Body of pancreas (tissue), 4 donors: ENCODE data around the gene TMED5. TPM values are rescaled to one million over a fixed set of nuclear protein-coding genes. Genes with fewer than 3 reads are reported as not detected.

Experiments used
- ATAC-seq: fragments of 150-250 bp; one replicate; pipeline ENCODE4 v1.9.1; 2016
- DNase-seq, 4 donors: peaks; one replicate each; pipeline ENCODE4 v3.0.0-alpha.2; 2019
- H3K27ac ChIP-seq, 4 donors: fragments of 200-600 bp; sonication (generic); 1 replicate in 3 of 4; 2 replicates in 1 of 4; pipeline versions ENCODE4 v1.5.1 to v1.6.1; 2016 to 2019; ENCODE audit warnings: mild to moderate bottlenecking in 1 of 4, mixed read lengths in 1 of 4, moderate library complexity in 1 of 4
- H3K27me3 ChIP-seq, 2 donors: fragments of 200-600 bp; sonication (generic); one replicate each; pipeline ENCODE4 v1.6.0; 2016; ENCODE audit warnings: mild to moderate bottlenecking in 1 of 2
- H3K36me3 ChIP-seq, 2 donors: fragments of 200-600 bp; sonication (generic); replicated peaks in 1 of 2; 2 replicates each; pipeline ENCODE4 v1.5.1; 2016; ENCODE audit warnings: low read depth in 2 of 2; ENCODE audit not compliant: insufficient read depth in 1 of 2
- H3K4me1 ChIP-seq: fragments of 200-600 bp; sonication (generic); one replicate; pipeline ENCODE4 v1.6.0; 2016
- H3K4me3 ChIP-seq, 2 donors: fragments of 200-600 bp; sonication (generic); 1 replicate in 1 of 2; 2 replicates in 1 of 2; pipeline ENCODE4 v1.5.1; 2016 to 2019
- H3K9me3 ChIP-seq, 3 donors: fragments of 200-600 bp; sonication (generic); 1 replicate in 2 of 3; 2 replicates in 1 of 3; pipeline ENCODE4 v1.5.1; 2016
- POLR2A ChIP-seq, 3 donors: fragments of 450-650 bp; IDR thresholded peaks; one replicate each; pipeline ENCODE4 v1.6.1; 2016; ENCODE audit warnings: antibody characterized with exemption in 3 of 3, mild to moderate bottlenecking in 2 of 3
- WGBS, 2 donors: methylation state at CpG; one replicate each; pipeline ENCODE4 v1.1.5; 2017; 5-methylcytosine and 5-hydroxymethylcytosine counted together
- intact Hi-C: fragments of 100-400 bp; cut with DNase I; formaldehyde crosslinking; loops from one replicate; pipeline ENCODE4 v1.15.1; 2023
- total RNA-seq, 2 donors: library from RNA; depleted of rRNA; stranded (reverse); fragments of >200 nt; gene quantifications; one replicate each; pipeline ENCODE4 v1.1.0, GENCODE V29; 2016
- TF ChIP-seq, protein P1 (sequence below), 7 experiments: fragments of 450-650 bp in 4 of 7; fragments of 200-600 bp in 3 of 7; sonication (generic) in 3 of 7; IDR thresholded peaks; one replicate each; pipeline ENCODE4 v1.5.1; 2016 to 2019; ENCODE audit warnings: antibody characterized with exemption in 7 of 7

The TMED5 gene
- total RNA-seq, 2 donors from 2014 or later = 31.1 to 31.3 TPM

GRCh38 chr1:93200086-93200620 is 19.9 kb upstream of the TMED5 start:
- H3K27me3 ChIP-seq = no peaks in the 10 kb centered on the region
- no peaks in the 10 kb centered on the region for H3K9me3 ChIP-seq
- no peaks in the 10 kb centered on the region for H3K4me1 ChIP-seq
- DNase-seq (no peak), ATAC-seq (no peak)
- TF ChIP-seq POLR2A (IDR thresholded peaks at IDR 0.05) = no peak
- TF ChIP-seq, protein P1, sequence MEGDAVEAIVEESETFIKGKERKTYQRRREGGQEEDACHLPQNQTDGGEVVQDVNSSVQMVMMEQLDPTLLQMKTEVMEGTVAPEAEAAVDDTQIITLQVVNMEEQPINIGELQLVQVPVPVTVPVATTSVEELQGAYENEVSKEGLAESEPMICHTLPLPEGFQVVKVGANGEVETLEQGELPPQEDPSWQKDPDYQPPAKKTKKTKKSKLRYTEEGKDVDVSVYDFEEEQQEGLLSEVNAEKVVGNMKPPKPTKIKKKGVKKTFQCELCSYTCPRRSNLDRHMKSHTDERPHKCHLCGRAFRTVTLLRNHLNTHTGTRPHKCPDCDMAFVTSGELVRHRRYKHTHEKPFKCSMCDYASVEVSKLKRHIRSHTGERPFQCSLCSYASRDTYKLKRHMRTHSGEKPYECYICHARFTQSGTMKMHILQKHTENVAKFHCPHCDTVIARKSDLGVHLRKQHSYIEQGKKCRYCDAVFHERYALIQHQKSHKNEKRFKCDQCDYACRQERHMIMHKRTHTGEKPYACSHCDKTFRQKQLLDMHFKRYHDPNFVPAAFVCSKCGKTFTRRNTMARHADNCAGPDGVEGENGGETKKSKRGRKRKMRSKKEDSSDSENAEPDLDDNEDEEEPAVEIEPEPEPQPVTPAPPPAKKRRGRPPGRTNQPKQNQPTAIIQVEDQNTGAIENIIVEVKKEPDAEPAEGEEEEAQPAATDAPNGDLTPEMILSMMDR (IDR thresholded peaks at IDR 0.05) = no peak
- intact Hi-C loops = no loop called here
- H3K27ac ChIP-seq = no peak overlapping the region
- H3K4me3 ChIP-seq = no peak overlapping the region
- WGBS, 2 donors = 94 to 96% methylated on average over 6 of the region's 6 CpGs
- H3K36me3 ChIP-seq = no peaks in the 10 kb centered on the region

DNA sequence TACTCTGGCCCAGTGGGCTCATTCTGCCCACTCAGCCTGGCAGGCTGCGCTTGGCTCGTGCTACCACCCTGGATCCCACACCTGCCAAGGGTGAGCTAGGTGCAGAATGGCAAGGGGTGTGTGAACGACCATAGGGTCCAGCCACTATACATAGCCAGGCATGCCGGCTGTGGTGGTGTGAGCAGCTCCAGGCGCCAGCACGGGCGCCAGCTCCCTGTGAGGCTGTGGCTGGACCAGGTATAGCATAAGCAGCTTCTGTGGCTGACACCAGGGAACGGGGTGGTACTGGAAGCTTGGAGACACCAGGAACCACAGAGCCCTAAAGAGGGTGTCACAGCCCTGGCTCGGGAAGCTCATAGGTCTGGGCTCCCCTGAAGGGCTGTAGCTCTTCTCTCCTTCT is 18.9 kb upstream of the TMED5 start:
- intact Hi-C loops = no loop called here
- no peaks in the 10 kb centered on the region for H3K9me3 ChIP-seq
- no peaks in the 10 kb centered on the region for H3K4me1 ChIP-seq
- H3K27me3 ChIP-seq = no peaks in the 10 kb centered on the region
- H3K27ac ChIP-seq = no peak overlapping the region
- H3K4me3 ChIP-seq = no peak overlapping the region
- TF ChIP-seq POLR2A (IDR thresholded peaks at IDR 0.05) = no peak
- TF ChIP-seq, protein P1 (IDR thresholded peaks at IDR 0.05) = no peak
- no peaks in the 10 kb centered on the region for H3K36me3 ChIP-seq
- no peak for ATAC-seq
- WGBS, 2 donors = 83 to 93% methylated on average over 2 to 9 of the region's 9 CpGs
- no peak for DNase-seq

- Histone ChIP-seq H3K9me3 (no peaks in the 10 kb centered on the region), H3K27me3 (no peaks in the 10 kb centered on the region), H3K4me1 (no peaks in the 10 kb centered on the region), H3K4me3 (no peak overlapping the region), H3K27ac (no peak overlapping the region), H3K36me3 (no peaks in the 10 kb centered on the region)
- DNase-seq = no peak
- no peak for ATAC-seq
- intact Hi-C loops = no loop called here
- TF ChIP-seq, protein P1 (IDR thresholded peaks at IDR 0.05) = no peak
- no peak for TF ChIP-seq POLR2A (IDR thresholded peaks at IDR 0.05)
- 81 to 88% methylated on average over 1 of the region's 1 CpG for WGBS, 2 donors
These were observed 16.4 kb upstream of the TMED5 start for GRCh38 chr1:93196591-93196990.

DNA sequence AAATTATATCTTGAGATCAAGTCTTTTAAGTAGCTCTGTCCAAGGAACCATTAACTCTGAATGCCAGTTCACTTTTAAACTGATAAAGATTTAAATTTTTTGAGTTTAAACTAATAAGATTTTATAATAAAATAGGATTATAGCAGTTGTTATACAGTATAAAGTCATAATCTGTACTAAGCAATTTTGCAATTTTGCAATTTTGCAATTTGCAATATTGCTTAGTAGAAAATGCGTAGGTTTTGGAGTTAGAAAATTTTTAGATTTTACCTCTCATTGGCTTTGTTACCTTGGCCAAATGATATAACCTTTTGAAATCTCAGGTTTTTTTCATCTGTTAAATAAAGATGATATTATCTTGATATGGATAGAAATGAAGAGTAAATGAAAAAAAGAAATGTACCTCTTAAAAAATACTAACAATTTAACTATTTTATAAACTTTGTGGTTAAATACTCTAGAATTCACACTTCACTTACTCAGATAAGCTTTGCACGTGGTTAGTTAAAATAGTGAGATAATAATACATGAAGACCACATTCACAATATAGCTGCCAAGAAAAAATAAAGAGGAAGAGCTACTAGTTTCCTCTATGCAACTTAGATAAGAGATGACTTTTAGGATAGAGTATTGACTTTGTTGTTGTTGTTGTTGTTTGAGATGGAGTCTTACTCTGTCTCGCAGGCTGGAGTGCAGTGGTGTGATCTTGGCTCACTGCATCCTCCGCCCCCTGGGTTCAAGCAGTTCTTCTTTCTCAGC is 14.2 kb upstream of the TMED5 start:
- Histone ChIP-seq H3K36me3 (no peaks in the 10 kb centered on the region), H3K27me3 (no peaks in the 10 kb centered on the region), H3K4me1 (no peaks in the 10 kb centered on the region), H3K9me3 (no peaks in the 10 kb centered on the region), H3K4me3 (no peak overlapping the region), H3K27ac (no peak overlapping the region)
- intact Hi-C loops = no loop called here
- DNase-seq = no peak
- ATAC-seq = no peak
- WGBS, 2 donors = 87 to 92% methylated on average over 4 of the region's 4 CpGs
- TF ChIP-seq, protein P1 (IDR thresholded peaks at IDR 0.05) = no peak
- no peak for TF ChIP-seq POLR2A (IDR thresholded peaks at IDR 0.05)

DNA sequence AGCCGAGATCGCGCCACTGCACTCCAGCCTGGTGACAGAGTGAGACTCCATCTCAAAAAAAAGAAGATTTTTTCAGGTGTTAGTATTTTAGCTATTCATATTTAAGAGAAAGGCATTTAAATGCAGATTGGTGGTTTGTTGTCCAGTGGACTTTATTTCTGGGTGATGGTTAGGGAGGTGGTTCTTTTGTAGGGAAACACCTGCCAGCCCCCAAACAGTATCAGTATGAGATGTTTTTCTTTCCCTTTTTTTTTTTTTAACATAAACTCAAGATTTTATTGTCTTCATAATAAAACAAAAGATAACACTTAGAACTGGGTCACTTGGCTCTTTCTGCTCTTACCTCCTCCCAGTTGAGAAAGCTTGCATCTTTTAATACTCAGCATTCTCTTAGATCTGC is 10.2 kb upstream of the TMED5 start:
- Histone ChIP-seq H3K36me3 (no peaks in the 10 kb centered on the region), H3K27ac (no peak overlapping the region), H3K4me3 (no peak overlapping the region), H3K27me3 (no peaks in the 10 kb centered on the region), H3K9me3 (no peaks in the 10 kb centered on the region), H3K4me1 (no peaks in the 10 kb centered on the region)
- intact Hi-C loops = no loop called here
- ATAC-seq (no peak), DNase-seq (no peak)
- WGBS, 2 donors = 88 to 100% methylated on average over 3 of the region's 3 CpGs
- TF ChIP-seq POLR2A (IDR thresholded peaks at IDR 0.05) = no peak
- TF ChIP-seq, protein P1 (IDR thresholded peaks at IDR 0.05) = no peak
